Measurements from ENCODE around the gene BNIP3. TPM values are rescaled to one million over a fixed set of nuclear protein-coding genes. Genes with fewer than 3 reads are reported as not detected.

BNIP3 gene
- total RNA-seq, 1 donor from 2014 or later: 29.2 TPM

GRCh38 chr10:131975003-131975402 lies 6.7 kb downstream of the BNIP3 start:
- Mint-ChIP-seq H3K9me3 (ENCODE audit: unreplicated experiment) (no peaks in the 10 kb centered on the region), H3K36me3 (ENCODE audit: unreplicated experiment) (peaks cover 14% of the 10 kb centered on the region), H3K4me1 (ENCODE audit: unreplicated experiment) (peaks cover 32% of the 10 kb centered on the region), H3K4me3 (ENCODE audit: unreplicated experiment) (no peak overlapping the region), H3K27me3 (ENCODE audit: unreplicated experiment) (no peaks in the 10 kb centered on the region), H3K27ac (ENCODE audit: unreplicated experiment) (no peak overlapping the region)
- TF ChIP-seq CTCF (IDR thresholded peaks at IDR 0.05): no peak
- DNase-seq (ENCODE audit: extremely low spot score, unreplicated experiment): no peak

- Mint-ChIP-seq H3K4me3 (ENCODE audit: unreplicated experiment) (no peak overlapping the region), H3K27ac (ENCODE audit: unreplicated experiment) (peak overlapping the region; percentile 8), H3K4me1 (ENCODE audit: unreplicated experiment) (peaks cover 25% of the 10 kb centered on the region), H3K36me3 (ENCODE audit: unreplicated experiment) (peaks cover 14% of the 10 kb centered on the region), H3K9me3 (ENCODE audit: unreplicated experiment) (no peaks in the 10 kb centered on the region), H3K27me3 (ENCODE audit: unreplicated experiment) (no peaks in the 10 kb centered on the region)
- no peak for DNase-seq (ENCODE audit: extremely low spot score, unreplicated experiment)
- no peak for TF ChIP-seq CTCF (IDR thresholded peaks at IDR 0.05)
These were observed 7.5 kb downstream of the BNIP3 start for GRCh38 chr10:131974034-131974817.

GRCh38 chr10:131973160-131973951 lies 8.4 kb downstream of the BNIP3 start:
- Mint-ChIP-seq H3K4me3 (ENCODE audit: unreplicated experiment) (no peak overlapping the region), H3K27me3 (ENCODE audit: unreplicated experiment) (no peaks in the 10 kb centered on the region), H3K36me3 (ENCODE audit: unreplicated experiment) (peaks cover 21% of the 10 kb centered on the region), H3K27ac (ENCODE audit: unreplicated experiment) (peak overlapping the region; percentile 48), H3K4me1 (ENCODE audit: unreplicated experiment) (peaks cover 22% of the 10 kb centered on the region), H3K9me3 (ENCODE audit: unreplicated experiment) (no peaks in the 10 kb centered on the region)
- no peak for TF ChIP-seq CTCF (IDR thresholded peaks at IDR 0.05)
- no peak for DNase-seq (ENCODE audit: extremely low spot score, unreplicated experiment)

- no peak for TF ChIP-seq CTCF (IDR thresholded peaks at IDR 0.05)
- Mint-ChIP-seq H3K4me1 (ENCODE audit: unreplicated experiment) (peaks cover 22% of the 10 kb centered on the region), H3K9me3 (ENCODE audit: unreplicated experiment) (no peaks in the 10 kb centered on the region), H3K27ac (ENCODE audit: unreplicated experiment) (peak overlapping the region; percentile 48), H3K4me3 (ENCODE audit: unreplicated experiment) (peak overlapping the region; percentile 8), H3K27me3 (ENCODE audit: unreplicated experiment) (no peaks in the 10 kb centered on the region), H3K36me3 (ENCODE audit: unreplicated experiment) (peaks cover 21% of the 10 kb centered on the region)
- no peak for DNase-seq (ENCODE audit: extremely low spot score, unreplicated experiment)
These were observed 9.2 kb downstream of the BNIP3 start for GRCh38 chr10:131972474-131973071.

GRCh38 chr10:131971591-131971990 lies 10.1 kb downstream of the BNIP3 start:
- H3K4me3 Mint-ChIP-seq (ENCODE audit: unreplicated experiment): no peak overlapping the region
- no peaks in the 10 kb centered on the region for H3K9me3 Mint-ChIP-seq (ENCODE audit: unreplicated experiment)
- TF ChIP-seq CTCF (IDR thresholded peaks at IDR 0.05): no peak
- no peak overlapping the region for H3K27ac Mint-ChIP-seq (ENCODE audit: unreplicated experiment)
- no peaks in the 10 kb centered on the region for H3K27me3 Mint-ChIP-seq (ENCODE audit: unreplicated experiment)
- no peak for DNase-seq (ENCODE audit: extremely low spot score, unreplicated experiment)
- peaks cover 23% of the 10 kb centered on the region for H3K36me3 Mint-ChIP-seq (ENCODE audit: unreplicated experiment)
- peaks cover 22% of the 10 kb centered on the region for H3K4me1 Mint-ChIP-seq (ENCODE audit: unreplicated experiment)

All from osteocyte (in vitro differentiated cells).